SK-N-SH (cell line): ENCODE data around the gene BCL2L15.

Experiments used
- CHD2 ChIP-seq: fragments of 150-350 bp; IDR thresholded peaks from 2 replicates; pipeline ENCODE4 v1.6.1; 2018; ENCODE audit warnings: low read length; ENCODE audit not compliant: partially characterized antibody
- POLR2AphosphoS5 ChIP-seq: IDR thresholded peaks from 2 replicates; pipeline ENCODE4 v1.6.1; 2012; ENCODE audit warnings: low read depth, low read length
- RXRA ChIP-seq: IDR thresholded peaks from 2 replicates; pipeline ENCODE4 v1.4.0; 2012; ENCODE audit warnings: low read depth, mild to moderate bottlenecking, borderline replicate concordance
- TCF12 ChIP-seq: IDR thresholded peaks from 2 replicates; pipeline ENCODE4 v1.4.0; 2012
- YY1 ChIP-seq: IDR thresholded peaks from 2 replicates; pipeline ENCODE4 v1.4.0; 2012; ENCODE audit warnings: low read depth, mild to moderate bottlenecking
- TF ChIP-seq, protein P1 (sequence below): fragments of 200-600 bp; sonication (generic); IDR thresholded peaks from 2 replicates; pipeline ENCODE4 v1.6.1; 2017; ENCODE audit warnings: antibody characterized with exemption, mild to moderate bottlenecking, moderate library complexity
- TF ChIP-seq, protein P2 (sequence below): IDR thresholded peaks from 2 replicates; pipeline ENCODE4 v1.4.0; 2012; ENCODE audit warnings: low read depth, borderline replicate concordance

DNA sequence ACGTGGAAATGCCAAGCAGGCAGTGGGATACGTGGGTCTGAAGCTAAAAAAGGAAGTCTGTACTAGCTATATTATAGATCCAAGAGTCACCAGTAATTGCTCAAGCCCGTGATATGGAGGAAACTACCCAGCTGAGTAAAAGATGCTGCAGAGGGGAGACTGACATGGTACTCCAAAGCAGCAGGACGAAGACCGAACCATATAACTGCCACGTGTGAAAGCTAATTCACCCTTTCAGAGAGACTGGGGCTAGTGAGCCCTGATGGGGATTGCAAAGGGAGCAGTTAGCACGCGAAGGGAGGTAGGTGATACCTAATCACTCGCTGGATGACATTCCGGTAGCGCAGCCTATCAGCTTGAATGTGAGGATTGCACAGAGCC is 16.9 kb upstream of the BCL2L15 start:
- TF ChIP-seq, protein P1, sequence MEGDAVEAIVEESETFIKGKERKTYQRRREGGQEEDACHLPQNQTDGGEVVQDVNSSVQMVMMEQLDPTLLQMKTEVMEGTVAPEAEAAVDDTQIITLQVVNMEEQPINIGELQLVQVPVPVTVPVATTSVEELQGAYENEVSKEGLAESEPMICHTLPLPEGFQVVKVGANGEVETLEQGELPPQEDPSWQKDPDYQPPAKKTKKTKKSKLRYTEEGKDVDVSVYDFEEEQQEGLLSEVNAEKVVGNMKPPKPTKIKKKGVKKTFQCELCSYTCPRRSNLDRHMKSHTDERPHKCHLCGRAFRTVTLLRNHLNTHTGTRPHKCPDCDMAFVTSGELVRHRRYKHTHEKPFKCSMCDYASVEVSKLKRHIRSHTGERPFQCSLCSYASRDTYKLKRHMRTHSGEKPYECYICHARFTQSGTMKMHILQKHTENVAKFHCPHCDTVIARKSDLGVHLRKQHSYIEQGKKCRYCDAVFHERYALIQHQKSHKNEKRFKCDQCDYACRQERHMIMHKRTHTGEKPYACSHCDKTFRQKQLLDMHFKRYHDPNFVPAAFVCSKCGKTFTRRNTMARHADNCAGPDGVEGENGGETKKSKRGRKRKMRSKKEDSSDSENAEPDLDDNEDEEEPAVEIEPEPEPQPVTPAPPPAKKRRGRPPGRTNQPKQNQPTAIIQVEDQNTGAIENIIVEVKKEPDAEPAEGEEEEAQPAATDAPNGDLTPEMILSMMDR: no peak
- TF ChIP-seq, protein P2, sequence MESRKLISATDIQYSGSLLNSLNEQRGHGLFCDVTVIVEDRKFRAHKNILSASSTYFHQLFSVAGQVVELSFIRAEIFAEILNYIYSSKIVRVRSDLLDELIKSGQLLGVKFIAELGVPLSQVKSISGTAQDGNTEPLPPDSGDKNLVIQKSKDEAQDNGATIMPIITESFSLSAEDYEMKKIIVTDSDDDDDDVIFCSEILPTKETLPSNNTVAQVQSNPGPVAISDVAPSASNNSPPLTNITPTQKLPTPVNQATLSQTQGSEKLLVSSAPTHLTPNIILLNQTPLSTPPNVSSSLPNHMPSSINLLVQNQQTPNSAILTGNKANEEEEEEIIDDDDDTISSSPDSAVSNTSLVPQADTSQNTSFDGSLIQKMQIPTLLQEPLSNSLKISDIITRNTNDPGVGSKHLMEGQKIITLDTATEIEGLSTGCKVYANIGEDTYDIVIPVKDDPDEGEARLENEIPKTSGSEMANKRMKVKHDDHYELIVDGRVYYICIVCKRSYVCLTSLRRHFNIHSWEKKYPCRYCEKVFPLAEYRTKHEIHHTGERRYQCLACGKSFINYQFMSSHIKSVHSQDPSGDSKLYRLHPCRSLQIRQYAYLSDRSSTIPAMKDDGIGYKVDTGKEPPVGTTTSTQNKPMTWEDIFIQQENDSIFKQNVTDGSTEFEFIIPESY: no peak
- TF ChIP-seq YY1 (no peak), POLR2AphosphoS5 (no peak), CHD2 (no peak), TCF12 (no peak), RXRA (no peak)
